ENCODE data around the gene TTC28.
"Not testable (repeated sequence)": the region's sequence is repeated elsewhere in the genome, so short reads cannot be mapped to it uniquely, and the experiment has no call there.

The TTC28 gene

DNA sequence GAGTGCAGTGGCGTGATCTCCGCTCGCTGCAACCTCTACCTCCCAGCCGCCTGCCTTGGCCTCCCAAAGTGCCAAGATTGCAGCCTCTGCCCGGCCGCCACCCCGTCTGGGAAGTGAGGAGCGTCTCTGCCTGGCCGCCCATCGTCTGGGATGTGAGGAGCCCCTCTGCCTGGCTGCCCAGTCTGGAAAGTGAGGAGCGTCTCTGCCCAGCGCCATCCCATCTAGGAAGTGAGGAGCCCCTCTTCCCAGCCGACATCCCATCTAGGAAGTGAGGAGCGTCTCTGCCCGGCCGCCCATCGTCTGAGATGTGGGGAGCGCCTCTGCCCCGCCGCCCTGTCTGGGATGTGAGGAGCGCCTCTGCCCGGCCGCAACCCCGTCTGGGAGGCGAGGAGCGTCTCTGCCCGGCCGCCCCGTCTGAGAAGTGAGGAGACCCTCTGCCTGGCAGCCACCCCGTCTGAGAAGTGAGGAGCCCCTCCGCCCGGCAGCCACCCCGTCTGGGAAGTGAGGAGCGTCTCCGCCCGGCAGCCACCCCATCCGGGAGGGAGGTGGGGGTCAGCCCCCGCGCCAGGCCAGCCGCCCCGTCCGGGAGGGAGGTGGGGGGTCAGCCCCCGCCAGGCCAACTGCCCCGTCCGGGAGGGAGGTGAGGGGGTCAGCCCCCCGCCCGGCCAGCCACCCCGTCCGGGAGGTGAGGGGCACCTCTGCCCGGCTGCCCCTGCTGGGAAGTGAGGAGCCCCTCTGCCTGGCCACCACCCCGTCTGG is 126.4 kb downstream of the TTC28 start:
- DNase-seq: not testable (repeated sequence)

DNA sequence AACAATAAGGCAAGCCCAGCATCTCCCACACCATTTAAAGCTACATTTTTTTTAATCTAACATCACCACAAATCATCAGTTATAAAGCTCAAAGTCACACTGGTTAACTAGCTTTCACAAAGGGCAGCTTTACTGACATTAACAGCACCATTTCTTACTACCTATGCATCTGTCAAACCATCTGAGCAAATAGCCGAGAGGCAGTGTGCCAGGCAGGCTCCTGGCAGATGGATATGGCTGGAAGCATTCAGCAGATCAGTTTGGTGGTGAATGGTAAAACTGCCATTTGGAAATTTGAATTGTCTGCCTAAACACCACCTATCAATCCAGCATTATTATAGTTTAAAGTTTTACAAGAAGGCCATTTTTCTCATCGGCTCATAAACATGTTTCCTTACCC is 131.2 kb downstream of the TTC28 start:
- no peak for DNase-seq

DNA sequence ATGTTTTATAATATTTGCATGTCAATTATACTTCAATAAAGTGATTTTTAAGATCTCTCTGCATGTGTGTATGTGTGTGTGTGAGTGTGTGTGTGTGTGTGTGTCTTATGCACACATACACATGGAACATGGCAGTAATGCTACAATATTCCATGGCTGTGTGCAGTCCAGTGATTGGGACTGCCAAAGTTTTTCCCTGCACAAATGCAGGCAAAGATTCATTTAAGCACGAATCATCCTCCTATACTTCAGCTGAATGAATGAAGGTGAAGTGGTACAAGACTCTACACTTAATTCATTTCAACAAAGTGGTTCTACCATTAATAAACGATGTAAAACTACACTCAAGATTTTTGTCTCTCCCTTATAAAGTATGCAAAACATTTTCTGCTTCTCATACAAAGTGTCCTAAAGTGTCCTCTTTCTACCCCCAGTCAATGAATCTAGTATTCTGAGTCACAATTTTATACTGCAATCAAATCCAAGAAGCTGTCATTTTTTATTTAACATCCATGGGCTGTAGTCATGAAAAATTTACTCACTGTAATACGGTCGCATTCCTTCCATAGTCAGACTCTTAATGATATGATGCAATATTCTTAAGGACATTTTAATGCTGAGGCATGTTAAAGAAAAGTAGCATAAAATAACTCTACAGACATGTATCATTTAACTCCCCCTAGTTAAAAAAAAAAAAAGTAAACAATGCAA is 132.4 kb downstream of the TTC28 start:
- no peak for DNase-seq

DNA sequence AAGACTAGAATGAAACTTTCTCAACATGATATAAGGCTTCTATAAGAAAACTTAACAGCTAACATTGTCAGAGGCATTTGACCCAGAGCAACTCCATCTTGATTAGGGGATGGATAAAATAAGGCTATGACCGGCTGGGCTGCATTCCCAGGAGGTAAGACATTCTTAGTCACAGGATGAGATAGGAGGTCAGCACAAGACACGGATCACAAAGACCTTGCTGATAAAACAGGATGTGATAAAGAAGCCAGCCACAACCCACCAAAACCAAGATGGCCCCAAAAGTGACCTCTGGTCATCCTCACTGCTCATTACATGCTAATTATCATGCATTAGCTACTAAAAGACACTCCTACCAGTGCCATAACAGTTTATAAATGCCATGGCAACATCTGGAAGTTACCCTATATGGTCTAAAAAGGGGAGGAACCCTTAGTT is 135.2 kb downstream of the TTC28 start:
- DNase-seq: no peak

DNA sequence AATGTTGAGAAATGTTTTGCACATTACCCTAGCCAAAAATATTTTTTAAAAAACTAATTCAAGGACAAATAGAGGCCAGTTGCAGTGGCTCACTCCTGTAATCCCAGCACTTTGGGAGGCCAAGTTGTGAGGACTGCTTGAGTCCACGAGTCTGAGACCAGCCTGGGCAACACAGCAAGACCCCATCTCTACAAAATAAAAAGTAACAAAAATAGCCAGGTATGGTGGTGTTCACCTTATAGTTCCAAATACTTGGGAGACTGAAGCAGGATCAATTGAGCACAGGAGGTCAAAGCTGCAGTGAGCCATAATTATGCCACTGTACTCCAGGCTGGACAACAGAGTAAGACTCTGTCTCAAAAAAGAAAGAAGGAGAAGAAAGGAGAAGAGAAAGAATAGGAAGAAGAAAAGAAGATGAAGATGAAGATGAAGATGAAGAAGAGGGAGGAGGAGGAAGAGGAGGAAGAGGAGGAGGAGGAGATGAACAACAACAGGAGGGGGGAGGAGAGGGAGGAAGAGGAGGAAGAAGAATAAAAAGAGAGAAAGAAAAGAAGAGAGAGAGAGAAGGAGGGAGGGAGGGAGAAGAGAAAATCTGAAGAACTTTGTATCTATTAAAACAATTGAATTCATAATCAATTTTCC is 136.5 kb downstream of the TTC28 start:
- no peak for DNase-seq

DNA sequence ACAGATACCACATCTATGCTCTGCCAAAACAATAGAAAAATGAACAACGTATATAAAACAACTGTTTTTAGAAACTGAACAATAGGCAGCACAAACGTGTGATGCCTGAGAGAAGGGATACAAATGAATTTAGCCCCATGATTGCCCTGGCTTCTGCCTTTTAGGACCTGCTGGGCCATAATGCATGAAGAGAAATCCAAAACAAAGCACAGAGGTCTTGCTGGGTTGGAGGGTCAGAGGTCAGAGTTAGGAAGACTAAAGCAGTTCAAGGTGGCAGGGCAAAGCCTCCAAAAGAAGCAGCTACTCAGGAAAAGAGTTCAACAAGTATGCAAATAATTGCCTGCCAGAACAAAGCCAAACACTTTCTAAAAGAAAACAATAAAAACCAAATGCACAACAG is 138.5 kb downstream of the TTC28 start:
- no peak for DNase-seq

DNA sequence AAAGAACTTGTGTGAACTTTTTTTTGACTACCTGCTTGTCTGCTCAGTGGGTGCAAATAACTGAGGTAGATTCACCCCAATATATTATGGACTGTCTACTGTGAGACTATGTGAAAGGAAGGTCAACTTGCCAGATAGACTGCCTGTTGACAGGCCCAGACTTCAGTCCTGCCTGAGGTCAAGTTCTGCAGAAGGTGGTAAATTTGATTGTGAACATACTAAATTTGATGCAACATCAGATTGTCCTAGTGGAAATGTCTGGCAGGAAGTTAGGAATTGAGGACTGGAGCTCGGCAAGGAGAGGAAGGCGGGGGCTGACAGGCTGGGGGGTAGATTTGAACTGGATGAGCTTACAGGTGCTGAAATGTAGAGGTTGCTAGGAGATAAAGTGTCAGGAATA is 140.7 kb downstream of the TTC28 start:
- no peak for DNase-seq

DNA sequence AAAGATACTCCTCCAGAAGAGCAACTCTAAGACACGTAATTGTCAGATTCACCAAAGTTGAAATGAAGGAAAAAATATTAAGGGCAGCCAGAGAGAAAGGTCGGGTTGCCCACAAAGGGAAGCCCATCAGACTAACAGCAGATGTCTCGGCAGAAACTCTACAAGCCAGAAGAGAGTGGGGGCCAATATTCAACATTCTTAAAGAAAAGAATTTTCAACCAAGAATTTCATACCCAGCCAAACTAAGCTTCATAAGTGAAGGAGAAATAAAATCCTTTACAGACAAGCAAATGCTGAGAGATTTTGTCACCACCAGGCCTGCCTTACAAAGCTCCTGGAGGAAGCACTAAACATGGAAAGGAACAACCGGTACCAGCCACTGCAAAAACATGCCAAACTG is 149.1 kb downstream of the TTC28 start:
- not testable (repeated sequence) for DNase-seq

DNA sequence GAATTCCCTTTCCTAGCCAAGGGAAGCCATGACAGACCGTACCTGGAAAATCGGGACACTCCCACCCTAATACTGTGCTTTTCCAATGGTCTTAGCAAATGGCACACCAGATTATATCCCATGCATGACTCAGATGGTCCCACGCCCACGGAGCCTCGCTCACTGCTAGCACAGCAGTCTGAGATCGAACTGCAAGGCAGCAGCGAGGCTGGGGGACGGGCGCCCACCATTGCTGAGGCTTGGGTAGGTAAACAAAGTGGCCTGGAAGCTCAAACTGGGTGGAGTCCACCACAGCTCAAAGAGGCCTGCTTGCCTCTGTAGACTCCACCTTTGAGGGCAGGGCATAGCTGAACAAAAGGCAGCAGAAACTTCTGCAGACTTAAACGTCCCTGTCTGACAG is 150.5 kb downstream of the TTC28 start:
- not testable (repeated sequence) for DNase-seq

DNA sequence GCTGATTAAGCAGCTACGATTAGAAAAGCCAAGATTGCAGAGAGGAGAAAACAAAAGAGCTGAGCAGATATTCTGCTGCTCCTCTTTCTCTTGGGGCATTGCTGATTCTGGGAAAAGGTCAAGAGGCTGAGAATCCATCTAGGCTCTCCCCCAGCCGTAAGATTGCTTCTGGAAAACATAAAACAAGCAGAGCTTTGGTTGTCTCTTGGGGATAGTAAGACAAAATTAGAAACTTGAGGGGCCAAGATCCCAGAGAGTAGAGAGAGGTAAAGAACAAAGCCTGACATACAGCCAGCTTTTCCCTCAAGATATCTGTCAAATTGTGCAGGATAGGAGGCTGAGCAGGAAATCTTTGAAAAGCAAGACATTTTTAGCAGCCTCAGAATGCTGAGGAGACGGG is 158.2 kb downstream of the TTC28 start:
- no peak for DNase-seq

DNA sequence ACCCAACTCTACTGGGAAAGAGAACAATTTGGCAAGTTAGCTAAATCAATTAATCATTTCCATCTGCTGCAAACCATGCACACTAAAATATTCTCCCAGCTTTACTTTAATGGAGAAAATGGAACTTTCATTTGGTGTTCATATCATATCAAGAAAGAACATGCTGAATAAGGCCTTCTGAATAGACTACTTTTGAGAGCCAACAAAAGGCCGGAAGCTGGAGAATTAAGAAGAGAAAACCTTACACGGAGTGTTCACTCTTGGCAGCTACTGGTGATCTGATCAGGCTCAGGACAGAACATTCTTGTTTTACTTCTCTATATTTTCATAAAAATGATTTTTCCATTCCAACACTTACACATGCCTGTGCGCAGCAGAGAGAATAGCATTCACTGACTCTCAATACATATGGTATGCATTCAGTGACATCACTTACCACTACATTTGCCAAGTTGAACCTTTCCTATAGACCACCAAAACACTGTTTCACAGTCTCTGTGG is 165.3 kb downstream of the TTC28 start:
- peak in 1 of 2 donors; percentile 16 for DNase-seq

DNA sequence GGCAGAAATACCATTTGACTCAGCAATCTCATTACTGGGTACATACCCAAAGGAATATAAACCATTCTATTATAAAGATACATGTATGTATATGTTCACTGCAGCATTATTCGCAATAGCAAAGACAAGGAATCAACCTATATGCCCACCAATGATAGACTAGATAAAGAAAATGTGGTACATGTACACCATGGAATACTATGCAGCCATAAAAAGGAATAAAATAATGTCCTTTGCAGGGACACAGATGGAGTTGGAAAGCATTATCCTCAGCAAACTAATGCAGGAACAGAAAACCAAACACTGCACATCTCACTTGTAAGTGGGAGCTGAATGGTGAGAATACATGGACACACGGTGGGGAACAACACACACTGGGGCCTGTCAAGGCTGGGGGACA is 167.3 kb downstream of the TTC28 start:
- DNase-seq: not testable (repeated sequence)

DNA sequence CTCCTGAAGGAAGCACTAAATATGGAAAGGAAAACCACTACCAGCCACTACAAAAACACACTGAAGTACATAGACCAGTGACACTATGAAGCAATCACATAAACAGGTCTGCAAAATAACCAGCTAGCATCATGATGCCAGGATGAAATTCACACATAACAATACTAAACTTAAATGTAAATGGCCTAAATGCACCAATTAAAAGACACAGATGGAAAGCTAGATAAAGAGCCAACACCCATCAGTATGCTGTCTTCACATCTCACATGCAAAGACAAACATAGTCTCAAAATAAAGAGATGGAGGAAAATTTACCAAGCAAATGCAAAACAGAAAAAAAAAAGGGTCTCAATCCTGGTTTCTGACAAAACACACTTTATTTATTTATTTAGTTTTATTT is 171.7 kb downstream of the TTC28 start:
- no peak for DNase-seq

DNA sequence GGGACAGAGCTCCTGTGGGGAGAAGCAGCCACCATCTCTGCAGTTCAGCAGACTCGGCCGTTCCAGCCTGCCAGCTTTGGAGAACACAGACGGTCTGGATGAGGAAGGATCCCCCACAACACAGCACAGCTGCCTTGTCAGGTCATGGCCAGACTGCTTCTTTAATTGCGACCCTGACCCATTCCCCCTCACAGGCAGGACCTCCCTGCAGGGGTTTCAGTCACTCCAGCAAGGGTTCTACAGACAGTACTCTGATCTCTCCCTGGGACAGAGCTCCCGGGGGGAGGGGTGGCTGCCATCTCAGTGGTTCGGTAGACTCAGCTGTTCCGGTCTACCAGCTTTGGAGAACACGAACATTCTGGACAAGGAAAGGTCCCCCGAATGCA is 173.5 kb downstream of the TTC28 start:
- no peak for DNase-seq

DNA sequence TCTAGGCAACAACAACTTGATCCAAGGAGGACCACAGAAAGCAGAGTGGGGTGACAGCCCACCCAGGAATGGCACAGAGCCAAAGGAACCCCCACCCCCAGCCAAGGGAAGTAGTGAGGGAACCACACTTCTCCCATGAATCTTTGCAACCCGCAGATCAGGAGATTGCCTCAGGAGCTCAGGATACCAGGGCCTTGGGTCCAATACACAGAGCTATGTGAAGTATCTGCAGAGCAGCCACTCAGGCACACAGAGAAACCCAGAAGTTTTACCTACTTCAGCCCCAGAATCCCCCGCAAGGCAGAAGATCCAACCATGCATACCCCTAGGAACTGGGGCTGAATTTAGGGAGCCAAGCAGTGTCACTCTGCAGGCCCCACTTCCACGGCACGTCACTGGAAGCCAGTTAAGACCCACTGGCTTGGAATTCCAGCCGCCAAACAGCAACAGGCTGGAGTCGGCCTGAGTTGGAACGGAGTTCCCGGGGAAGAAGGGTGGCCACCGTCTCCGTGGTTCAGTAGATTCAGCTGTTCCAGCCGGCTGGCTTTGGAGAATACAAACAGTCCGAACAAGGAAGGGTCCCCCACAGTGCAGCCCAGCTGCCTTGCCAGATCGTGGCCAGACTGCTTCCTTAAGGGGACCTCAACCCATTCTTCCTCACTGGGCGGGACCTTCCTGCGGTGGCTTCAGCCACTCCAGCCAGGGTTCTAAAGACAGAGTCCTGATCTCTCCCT is 174.1 kb downstream of the TTC28 start:
- DNase-seq: no peak

DNA sequence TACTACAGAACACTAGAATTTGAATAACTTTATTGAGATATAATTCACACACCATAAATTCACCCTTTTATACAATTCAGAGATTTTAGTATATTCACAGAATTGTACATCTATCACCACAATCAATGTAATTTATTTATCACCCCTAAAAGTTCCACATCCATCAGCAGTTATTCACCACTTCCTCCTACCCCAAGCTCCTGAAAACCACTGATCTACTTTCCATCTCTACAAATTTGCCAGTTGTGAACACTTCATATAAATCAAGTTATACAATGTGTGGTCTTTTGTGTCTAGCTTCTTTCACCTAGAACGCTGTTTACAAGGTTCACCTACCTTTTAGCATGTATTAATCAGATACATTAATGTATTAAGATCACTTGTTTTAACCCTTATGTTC is 179.6 kb downstream of the TTC28 start:
- DNase-seq: no peak

DNA sequence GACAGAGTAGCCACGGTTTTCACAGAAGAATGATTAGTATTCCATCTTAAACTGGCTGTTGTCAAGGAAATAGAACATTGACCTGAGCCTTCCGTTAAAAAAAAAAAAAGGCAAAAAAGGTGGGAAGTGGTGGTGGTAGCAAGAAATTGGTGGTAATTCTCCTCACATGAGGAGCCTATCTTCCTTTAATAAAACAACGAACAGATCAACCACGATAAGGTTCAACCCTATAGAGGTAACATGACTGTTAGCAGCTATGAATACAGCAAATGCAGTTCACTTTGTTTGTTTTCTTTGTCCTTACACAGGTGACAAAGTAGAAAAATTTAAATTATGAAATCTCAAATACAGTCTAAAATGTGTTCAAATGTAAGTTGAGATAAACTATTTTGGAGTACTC is 181.6 kb downstream of the TTC28 start:
- DNase-seq: no peak

DNA sequence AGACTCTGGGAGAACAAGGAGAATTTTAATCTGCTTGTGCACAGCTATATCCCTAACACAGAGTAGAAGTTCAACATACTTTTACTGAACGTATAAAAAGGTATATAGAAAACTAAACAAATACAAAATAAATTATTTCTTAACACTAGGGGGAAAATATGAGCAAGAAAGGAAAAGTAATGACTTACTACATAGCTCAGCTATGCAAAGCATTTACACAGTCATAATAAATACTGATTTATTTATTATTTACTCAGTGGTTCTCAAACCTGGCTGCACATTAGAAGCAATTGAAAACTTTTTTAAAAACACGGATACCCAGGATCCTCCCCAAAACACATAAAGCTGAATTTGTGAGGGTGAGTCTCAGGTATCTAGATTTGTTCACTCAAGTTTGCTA is 182.5 kb downstream of the TTC28 start:
- DNase-seq: no peak

DNA sequence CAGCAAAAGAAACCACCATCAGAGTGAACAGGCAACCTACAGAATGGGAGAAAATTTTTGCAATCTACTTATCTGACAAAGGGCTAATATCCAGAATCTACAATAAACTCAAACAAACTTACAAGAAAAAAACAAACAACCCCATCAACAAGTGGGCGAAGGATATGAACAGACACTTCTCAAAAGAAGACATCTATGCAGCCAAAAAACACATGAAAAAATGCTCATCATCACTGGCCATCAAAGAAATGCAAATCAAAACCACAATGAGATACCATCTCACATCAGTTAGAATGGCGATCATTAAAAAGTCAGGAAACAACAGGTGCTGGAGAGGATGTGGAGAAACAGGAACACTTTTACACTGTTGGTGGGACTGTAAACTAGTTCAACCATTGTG is 188.4 kb downstream of the TTC28 start:
- not testable (repeated sequence) for DNase-seq

DNA sequence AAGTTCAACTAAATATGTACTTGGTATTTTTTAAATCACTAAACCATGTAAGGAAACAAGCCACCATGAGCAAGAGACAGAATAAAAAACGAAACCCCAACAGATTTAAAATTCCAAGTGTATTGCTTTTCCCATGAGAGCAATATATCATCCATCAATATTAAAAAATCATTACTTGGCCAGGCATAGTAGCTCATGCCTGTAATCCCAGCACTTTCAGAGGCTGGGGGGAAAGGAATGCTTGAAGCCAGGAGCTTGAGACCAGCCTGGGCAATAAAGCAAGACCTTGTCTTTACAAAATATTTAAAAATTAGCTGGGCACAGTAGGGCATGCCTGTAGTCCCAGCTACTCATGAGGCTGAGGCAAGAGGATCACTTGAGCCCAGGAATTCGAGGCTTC is 190.8 kb downstream of the TTC28 start:
- DNase-seq: no peak

DNA sequence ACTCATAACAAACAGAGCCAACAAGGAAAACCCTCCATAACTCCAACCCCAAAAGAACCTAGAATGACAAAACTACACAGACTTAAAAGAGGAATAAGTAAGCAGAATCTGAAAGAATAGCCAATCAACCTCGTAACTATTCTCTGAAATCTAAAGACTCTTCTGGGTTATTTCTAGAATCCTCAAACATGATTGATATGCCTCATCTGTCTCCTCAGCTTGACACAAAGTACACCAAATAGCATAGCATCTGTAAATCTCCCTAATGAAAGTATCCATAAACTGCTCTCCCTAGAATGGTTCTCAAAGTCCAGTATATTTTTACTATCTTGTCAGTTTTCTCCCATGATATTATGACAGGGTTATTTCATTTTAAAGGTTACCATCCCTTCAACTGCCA is 195.0 kb downstream of the TTC28 start:
- no peak for DNase-seq

DNA sequence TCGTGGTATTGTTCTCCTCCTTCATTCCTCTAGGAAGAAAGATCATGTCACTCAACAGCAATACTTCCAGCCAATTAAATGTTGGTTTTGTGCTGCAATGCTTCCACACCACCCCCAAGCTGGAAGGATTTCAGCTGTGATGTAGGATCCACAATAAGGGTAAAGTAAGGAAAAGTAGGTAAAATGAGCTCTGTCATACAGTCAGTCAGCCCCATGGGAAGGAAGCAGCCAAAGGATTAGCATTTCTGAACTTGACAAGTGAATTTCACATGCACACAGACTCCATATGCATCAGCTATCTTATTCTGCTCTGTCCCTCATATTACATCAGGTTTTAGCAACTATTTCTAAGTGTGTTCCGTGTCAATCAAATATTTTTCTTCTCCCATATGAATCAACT is 197.9 kb downstream of the TTC28 start:
- DNase-seq: no peak

Measured in hippocampal formation (tissue), 2 donors.